ENCODE data around the gene FUOM. TPM values are rescaled to one million over a fixed set of nuclear protein-coding genes. Genes with fewer than 3 reads are reported as not detected.

Gene FUOM
- total RNA-seq, 1 experiment from 2014 or later: 31.3 TPM

DNA sequence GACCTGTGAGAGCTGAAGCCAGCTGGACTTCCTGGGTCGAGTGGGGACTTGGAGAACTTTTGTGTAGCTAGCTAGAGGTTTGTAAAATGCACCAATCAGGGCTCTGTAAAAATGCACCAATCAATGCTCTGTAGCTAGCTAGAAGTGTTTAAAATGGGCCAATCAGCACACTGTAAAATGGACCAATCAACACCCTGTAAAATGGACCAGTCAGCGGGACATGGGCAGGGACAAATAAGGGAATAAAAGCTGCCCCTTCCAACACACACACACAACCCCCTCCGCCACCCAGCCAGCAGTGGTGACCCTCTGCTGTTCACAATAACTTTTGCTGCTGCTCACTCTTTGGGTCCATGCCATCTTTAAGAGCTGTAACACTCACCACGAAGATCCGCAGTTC is 42.0 kb downstream of the FUOM start (continued):
- TF ChIP-seq, protein P1, sequence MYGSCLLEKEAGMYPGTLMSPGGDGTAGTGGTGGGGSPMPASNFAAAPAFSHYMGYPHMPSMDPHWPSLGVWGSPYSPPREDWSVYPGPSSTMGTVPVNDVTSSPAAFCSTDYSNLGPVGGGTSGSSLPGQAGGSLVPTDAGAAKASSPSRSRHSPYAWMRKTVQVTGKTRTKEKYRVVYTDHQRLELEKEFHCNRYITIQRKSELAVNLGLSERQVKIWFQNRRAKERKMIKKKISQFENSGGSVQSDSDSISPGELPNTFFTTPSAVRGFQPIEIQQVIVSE (CRISPR knock-in tag; IDR thresholded peaks at IDR 0.05; ENCODE audit: borderline replicate concordance): no peak

- no peak overlapping the region for H3K27ac Mint-ChIP-seq
- no peaks in the 10 kb centered on the region; the same call in 1 of the 2 replicates for H3K9me3 Mint-ChIP-seq
- peaks cover 14% of the 10 kb centered on the region for H3K27me3 Mint-ChIP-seq (ENCODE audit: low read depth)
- ChIA-PET CTCF (interaction anchor here (0.8 to 3.3 kb wide), 7 partner anchors 9 to 63 kb away, joined by 3 to 14 read pairs (median 5); no protein-coding TSS in a partner anchor), POLR2A (no interaction called here)
- no peak for DNase-seq (ENCODE audit: low spot score)
- H3K4me1 Mint-ChIP-seq: 0 out of 2 replicates have a peak, but pooled peaks cover 3% of the 10 kb centered on the region
- no peak overlapping the region for H3K4me3 Mint-ChIP-seq
- no peak for TF ChIP-seq E2F4 (CRISPR knock-in tag; IDR thresholded peaks at IDR 0.05; ENCODE audit: borderline replicate concordance, low read depth)
- TF ChIP-seq IRF2 (CRISPR knock-in tag; IDR thresholded peaks at IDR 0.05; ENCODE audit: borderline replicate concordance, low read depth): no peak
- TF ChIP-seq ZNF512 (CRISPR knock-in tag; IDR thresholded peaks at IDR 0.05; ENCODE audit: borderline replicate concordance): no peak
- TF ChIP-seq CBFB (CRISPR knock-in tag; IDR thresholded peaks at IDR 0.05; ENCODE audit: low read depth): no peak
- no peak for TF ChIP-seq HMGA2 (CRISPR knock-in tag; IDR thresholded peaks at IDR 0.05)
- TF ChIP-seq TCF7 (CRISPR knock-in tag; IDR thresholded peaks at IDR 0.05; ENCODE audit: low read depth): no peak
- TF ChIP-seq MAX (CRISPR knock-in tag; IDR thresholded peaks at IDR 0.05): no peak
- TF ChIP-seq KAT7 (CRISPR knock-in tag; IDR thresholded peaks at IDR 0.05; ENCODE audit: borderline replicate concordance): no peak
- TF ChIP-seq ZNF263 (CRISPR knock-in tag; IDR thresholded peaks at IDR 0.05; ENCODE audit: low read depth): no peak
- TF ChIP-seq ZNF232 (CRISPR knock-in tag; IDR thresholded peaks at IDR 0.05): no peak
- no peak for TF ChIP-seq SOX15 (CRISPR knock-in tag; IDR thresholded peaks at IDR 0.05)
- peaks cover 18% of the 10 kb centered on the region for H3K36me3 Mint-ChIP-seq
- no peak for ATAC-seq
Observed at GRCh38 chr10:133314911-133315310, 42.9 kb downstream of the FUOM start.

- H3K4me3 Mint-ChIP-seq: no peak overlapping the region
- CTCF ChIA-PET: interaction anchor here (0.8 to 3.3 kb wide), 8 partner anchors 11 to 48 kb away, joined by 3 to 14 read pairs (median 4); partner anchors contain the start of gene FUOM
- H3K36me3 Mint-ChIP-seq: peaks cover 18% of the 10 kb centered on the region
- no peaks in the 10 kb centered on the region; the same call in 1 of the 2 replicates for H3K9me3 Mint-ChIP-seq
- H3K27ac Mint-ChIP-seq: no peak overlapping the region
- H3K4me1 Mint-ChIP-seq: 0 out of 2 replicates have a peak, but pooled peaks cover 3% of the 10 kb centered on the region
- POLR2A ChIA-PET: no interaction called here
- ATAC-seq (no peak), DNase-seq (ENCODE audit: low spot score) (no peak)
- peaks cover 3% of the 10 kb centered on the region; the same call in 1 of the 2 replicates for H3K27me3 Mint-ChIP-seq (ENCODE audit: low read depth)
- no peak for TF ChIP-seq PREB (CRISPR knock-in tag; IDR thresholded peaks at IDR 0.05; ENCODE audit: borderline replicate concordance)
- TF ChIP-seq FOXK1 (CRISPR knock-in tag; IDR thresholded peaks at IDR 0.05): no peak
- no peak for TF ChIP-seq RELA (CRISPR knock-in tag; IDR thresholded peaks at IDR 0.05; ENCODE audit: borderline replicate concordance)
- TF ChIP-seq CBFB (CRISPR knock-in tag; IDR thresholded peaks at IDR 0.05; ENCODE audit: low read depth): no peak
- TF ChIP-seq ZNF512 (CRISPR knock-in tag; IDR thresholded peaks at IDR 0.05; ENCODE audit: borderline replicate concordance): no peak
- no peak for TF ChIP-seq GTF2I (CRISPR knock-in tag; conservative IDR thresholded peaks at IDR 0.05)
- TF ChIP-seq, protein P2, sequence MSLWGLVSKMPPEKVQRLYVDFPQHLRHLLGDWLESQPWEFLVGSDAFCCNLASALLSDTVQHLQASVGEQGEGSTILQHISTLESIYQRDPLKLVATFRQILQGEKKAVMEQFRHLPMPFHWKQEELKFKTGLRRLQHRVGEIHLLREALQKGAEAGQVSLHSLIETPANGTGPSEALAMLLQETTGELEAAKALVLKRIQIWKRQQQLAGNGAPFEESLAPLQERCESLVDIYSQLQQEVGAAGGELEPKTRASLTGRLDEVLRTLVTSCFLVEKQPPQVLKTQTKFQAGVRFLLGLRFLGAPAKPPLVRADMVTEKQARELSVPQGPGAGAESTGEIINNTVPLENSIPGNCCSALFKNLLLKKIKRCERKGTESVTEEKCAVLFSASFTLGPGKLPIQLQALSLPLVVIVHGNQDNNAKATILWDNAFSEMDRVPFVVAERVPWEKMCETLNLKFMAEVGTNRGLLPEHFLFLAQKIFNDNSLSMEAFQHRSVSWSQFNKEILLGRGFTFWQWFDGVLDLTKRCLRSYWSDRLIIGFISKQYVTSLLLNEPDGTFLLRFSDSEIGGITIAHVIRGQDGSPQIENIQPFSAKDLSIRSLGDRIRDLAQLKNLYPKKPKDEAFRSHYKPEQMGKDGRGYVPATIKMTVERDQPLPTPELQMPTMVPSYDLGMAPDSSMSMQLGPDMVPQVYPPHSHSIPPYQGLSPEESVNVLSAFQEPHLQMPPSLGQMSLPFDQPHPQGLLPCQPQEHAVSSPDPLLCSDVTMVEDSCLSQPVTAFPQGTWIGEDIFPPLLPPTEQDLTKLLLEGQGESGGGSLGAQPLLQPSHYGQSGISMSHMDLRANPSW (CRISPR knock-in tag; conservative IDR thresholded peaks at IDR 0.05; ENCODE audit: low read depth): no peak
- no peak for TF ChIP-seq AR (CRISPR knock-in tag; IDR thresholded peaks at IDR 0.05)
- no peak for TF ChIP-seq MYBL2 (CRISPR knock-in tag; IDR thresholded peaks at IDR 0.05)
- no peak for TF ChIP-seq OVOL2 (CRISPR knock-in tag; IDR thresholded peaks at IDR 0.05; ENCODE audit: borderline replicate concordance)
Observed at GRCh38 chr10:133313192-133313591, 44.6 kb downstream of the FUOM start.

All from WTC11 (cell line).